HEK293 (cell line): ENCODE data around the gene MAP3K20.

Experiments used
- BCL11B ChIP-seq: fragments of 450-650 bp; formaldehyde crosslinking; IDR thresholded peaks from 2 replicates; pipeline ENCODE4 v1.5.1; 2016; ENCODE audit warnings: low read depth, missing biosample characterization, missing genetic modification characterization
- PRDM4 ChIP-seq: fragments of 450-650 bp; formaldehyde crosslinking; IDR thresholded peaks from 2 replicates; pipeline ENCODE4 v1.5.1; 2017; ENCODE audit warnings: missing biosample characterization, missing genetic modification characterization
- TSHZ1 ChIP-seq: fragments of 450-650 bp; formaldehyde crosslinking; IDR thresholded peaks from 2 replicates; pipeline ENCODE4 v1.5.1; 2016; ENCODE audit warnings: missing biosample characterization, missing genetic modification characterization, borderline replicate concordance
- ZBTB8A ChIP-seq: fragments of 450-650 bp; formaldehyde crosslinking; IDR thresholded peaks from 2 replicates; pipeline ENCODE4 v1.5.1; 2016; ENCODE audit warnings: missing biosample characterization, missing genetic modification characterization
- ZNF449 ChIP-seq: fragments of 450-650 bp; formaldehyde crosslinking; IDR thresholded peaks from 2 replicates; pipeline ENCODE4 v1.5.1; 2017; ENCODE audit warnings: missing biosample characterization, mild to moderate bottlenecking, missing genetic modification characterization, moderate library complexity
- ZNF473 ChIP-seq: fragments of 450-650 bp; formaldehyde crosslinking; IDR thresholded peaks from 2 replicates; pipeline ENCODE4 v1.5.1; 2017; ENCODE audit warnings: missing biosample characterization, missing genetic modification characterization
- ZXDB ChIP-seq: fragments of 450-650 bp; formaldehyde crosslinking; IDR thresholded peaks from 2 replicates; pipeline ENCODE4 v1.5.1; 2016; ENCODE audit warnings: missing biosample characterization, missing genetic modification characterization

- no peak for TF ChIP-seq ZBTB8A
- no peak for TF ChIP-seq PRDM4 (tag by site-specific recombination)
- no peak for TF ChIP-seq ZXDB
- no peak for TF ChIP-seq ZNF473 (tag by site-specific recombination)
- no peak for TF ChIP-seq ZNF449
- TF ChIP-seq TSHZ1 (tag by site-specific recombination): no peak
- no peak for TF ChIP-seq BCL11B
These were observed 11.0 kb downstream of the MAP3K20 start for GRCh38 chr2:173086518-173087213.
